Mesenchymal stem cell (in vitro differentiated cells and primary cell): ENCODE measurements around the gene ZNF296.

Source experiments
- DNase-seq: peaks from one replicate; pipeline ENCODE4 v3.0.0-alpha.2; 2013
- H2AFZ ChIP-seq: one replicate; pipeline ENCODE4 v1.6.1; 2013; ENCODE audit warnings: low read depth, mild to moderate bottlenecking, control low read depth, inconsistent platforms, low read length, moderate library complexity
- H2AK5ac ChIP-seq: 2 replicates; pipeline ENCODE4 v1.6.1; 2013; ENCODE audit warnings: low read length, moderate library complexity, mild to moderate bottlenecking, inconsistent platforms; ENCODE audit not compliant: severe bottlenecking
- H2BK120ac ChIP-seq: one replicate; pipeline ENCODE4 v1.6.1; 2013; ENCODE audit warnings: low read depth, mild to moderate bottlenecking, inconsistent platforms, low read length, moderate library complexity
- H2BK12ac ChIP-seq, 2 experiments: one replicate each; pipeline ENCODE4 v1.6.1; 2013; ENCODE audit warnings: inconsistent platforms in 2 of 2, low read length in 2 of 2, mild to moderate bottlenecking in 2 of 2, moderate library complexity in 2 of 2, control low read depth in 1 of 2
- H2BK15ac ChIP-seq: one replicate; pipeline ENCODE4 v1.6.1; 2013; ENCODE audit warnings: mild to moderate bottlenecking, low read depth, inconsistent platforms; ENCODE audit not compliant: poor library complexity, severe bottlenecking
- H2BK5ac ChIP-seq: 2 replicates; pipeline ENCODE4 v1.6.1; 2013; ENCODE audit warnings: low read depth, mild to moderate bottlenecking, low read length, control low read depth, inconsistent platforms; ENCODE audit not compliant: poor library complexity, severe bottlenecking
- H3K14ac ChIP-seq, 2 experiments: one replicate each; pipeline ENCODE4 v1.6.1; 2013; ENCODE audit warnings: inconsistent platforms in 2 of 2, low read length in 2 of 2, control low read depth in 1 of 2, mild to moderate bottlenecking in 1 of 2, moderate library complexity in 1 of 2
- H3K18ac ChIP-seq, 2 experiments: one replicate each; pipeline ENCODE4 v1.6.1; 2013; ENCODE audit warnings: inconsistent platforms in 2 of 2, low read length in 2 of 2, control low read depth in 1 of 2, low read depth in 1 of 2, mild to moderate bottlenecking in 1 of 2
- H3K23ac ChIP-seq, 2 experiments: one replicate each; pipeline ENCODE4 v1.6.1; 2013; ENCODE audit warnings: inconsistent platforms in 2 of 2, low read length in 2 of 2, mild to moderate bottlenecking in 2 of 2, moderate library complexity in 2 of 2, control low read depth in 1 of 2
- H3K27ac ChIP-seq: 2 replicates; pipeline ENCODE4 v1.5.1; 2013; ENCODE audit warnings: mild to moderate bottlenecking, moderate library complexity, low read length, control low read depth, inconsistent platforms; ENCODE audit not compliant: poor library complexity, severe bottlenecking
- H3K27me3 ChIP-seq, 2 experiments: 2 replicates each; pipeline versions ENCODE4 v1.6.1 to v1.7.0; 2013; ENCODE audit warnings: low read length in 2 of 2, mild to moderate bottlenecking in 2 of 2, moderate library complexity in 2 of 2, control low read depth in 1 of 2, inconsistent platforms in 1 of 2; ENCODE audit not compliant: control insufficient read depth in 1 of 2, insufficient read depth in 1 of 2
- H3K36me3 ChIP-seq, 2 experiments: 2 replicates each; pipeline versions ENCODE4 v1.6.1 to v1.7.0; 2013; ENCODE audit warnings: low read length in 2 of 2, control low read depth in 1 of 2, inconsistent platforms in 1 of 2, low read depth in 1 of 2, mild to moderate bottlenecking in 1 of 2; ENCODE audit not compliant: insufficient read depth in 2 of 2, control insufficient read depth in 1 of 2
- H3K4ac ChIP-seq, 2 experiments: one replicate each; pipeline ENCODE4 v1.6.1; 2013; ENCODE audit warnings: inconsistent platforms in 2 of 2, low read length in 2 of 2, mild to moderate bottlenecking in 2 of 2, moderate library complexity in 2 of 2, control low read depth in 1 of 2, low read depth in 1 of 2
- H3K4me1 ChIP-seq: 2 replicates; pipeline ENCODE4 v1.6.1; 2013; ENCODE audit warnings: low read depth, low read length, control low read depth; ENCODE audit not compliant: control insufficient read depth, insufficient read depth
- H3K4me2 ChIP-seq: 2 replicates; pipeline ENCODE4 v1.6.1; 2013; ENCODE audit warnings: low read length, mild to moderate bottlenecking, inconsistent platforms; ENCODE audit not compliant: poor library complexity, severe bottlenecking
- H3K4me3 ChIP-seq, 2 experiments: 2 replicates each; pipeline versions ENCODE4 v1.5.1 to v1.7.0; 2013; ENCODE audit warnings: low read length in 2 of 2, mild to moderate bottlenecking in 2 of 2, control low read depth in 1 of 2, low read depth in 1 of 2; ENCODE audit not compliant: insufficient read depth in 1 of 2
- H3K79me1 ChIP-seq: replicated peaks from 2 replicates; pipeline ENCODE4 v1.6.1; 2013; ENCODE audit warnings: mild to moderate bottlenecking, control low read depth, low read length, inconsistent platforms; ENCODE audit not compliant: poor library complexity, severe bottlenecking
- H3K9ac ChIP-seq: 2 replicates; pipeline ENCODE4 v1.7.0; 2013; ENCODE audit warnings: mild to moderate bottlenecking, low read length, moderate library complexity
- H3K9me3 ChIP-seq: 2 replicates; pipeline ENCODE4 v1.7.0; 2013; ENCODE audit warnings: mild to moderate bottlenecking, low read length; ENCODE audit not compliant: control insufficient read depth
- H4K8ac ChIP-seq: one replicate; pipeline ENCODE4 v1.6.1; 2013; ENCODE audit warnings: inconsistent platforms, mild to moderate bottlenecking, low read length, moderate library complexity
- H4K91ac ChIP-seq: one replicate; pipeline ENCODE4 v1.6.1; 2013; ENCODE audit warnings: mild to moderate bottlenecking, low read length, inconsistent platforms
- WGBS: methylation state at CpG from one replicate; pipeline ENCODE4 v1.1.7; 2013; ENCODE audit warnings: mixed read lengths; 5-methylcytosine and 5-hydroxymethylcytosine counted together

Gene ZNF296

GRCh38 chr19:45076851-45077730 lies 813 bp upstream of the ZNF296 start:
- H2BK12ac ChIP-seq, result no peak overlapping the region
- no peak overlapping the region for H3K18ac ChIP-seq
- peak overlapping the region; percentile 42 for H4K8ac ChIP-seq
- peak overlapping the region; percentile 22 to 43 for H3K4ac ChIP-seq
- WGBS, result 75% methylated on average over 15 of the region's 15 CpGs
- H2BK5ac ChIP-seq, result no peak overlapping the region
- H3K9me3 ChIP-seq, result no peaks in the 10 kb centered on the region
- H3K14ac ChIP-seq, result no peak overlapping the region
- H2BK120ac ChIP-seq, result no peak overlapping the region
- no peak for DNase-seq
- no peak overlapping the region for H2BK15ac ChIP-seq
- peak overlapping the region in 1 of 2 experiments; percentile 31 for H3K23ac ChIP-seq
- H2AK5ac ChIP-seq, result peak overlapping the region; percentile 22
- H3K4me1 ChIP-seq, result peaks cover 29% of the 10 kb centered on the region
- H3K4me2 ChIP-seq, result peak overlapping the region; percentile 74
- no peak overlapping the region for H2AFZ ChIP-seq
- peaks cover 9% of the 10 kb centered on the region for H3K79me1 ChIP-seq
- peak overlapping the region; percentile 74 for H3K9ac ChIP-seq
- no peak overlapping the region for H3K27ac ChIP-seq
- peaks cover 12 to 15% of the 10 kb centered on the region in 2 experiments for H3K36me3 ChIP-seq
- H4K91ac ChIP-seq, result no peak overlapping the region
- H3K4me3 ChIP-seq, result peak overlapping the region in 1 of 2 experiments; percentile 78
- H3K27me3 ChIP-seq, result no peaks in the 10 kb centered on the region

GRCh38 chr19:45075301-45076028 lies 813 bp downstream of the ZNF296 start:
- Histone ChIP-seq H3K9me3 (no peaks in the 10 kb centered on the region), H2BK120ac (no peak overlapping the region), H2BK12ac (peak overlapping the region in 1 of 2 experiments; percentile 16), H3K4me3 (peak overlapping the region; percentile 61 to 78), H2AK5ac (no peak overlapping the region), H3K14ac (no peak overlapping the region), H2BK15ac (no peak overlapping the region), H4K91ac (peak overlapping the region; percentile 78), H3K79me1 (peaks cover 12% of the 10 kb centered on the region), H3K4ac (no peak overlapping the region), H3K27ac (no peak overlapping the region), H3K4me1 (peaks cover 25% of the 10 kb centered on the region), H3K9ac (peak overlapping the region; percentile 74), H3K23ac (peak overlapping the region in 1 of 2 experiments; percentile 16), H3K18ac (peak overlapping the region; percentile 28 to 50), H4K8ac (peak overlapping the region; percentile 69), H3K27me3 (no peaks in the 10 kb centered on the region), H3K36me3 (peaks cover 18 to 25% of the 10 kb centered on the region in 2 experiments), H2BK5ac (no peak overlapping the region), H3K4me2 (peak overlapping the region; percentile 74), H2AFZ (peak overlapping the region; percentile 88)
- WGBS, result 6% methylated on average over 20 of the region's 26 CpGs
- DNase-seq, result no peak

- H3K4me2 ChIP-seq, result no peak overlapping the region
- peaks cover 24 to 31% of the 10 kb centered on the region in 2 experiments for H3K36me3 ChIP-seq
- H2AK5ac ChIP-seq, result no peak overlapping the region
- 67% methylated on average over 11 of the region's 11 CpGs for WGBS
- H2BK12ac ChIP-seq, result peak overlapping the region in 1 of 2 experiments; percentile 16
- DNase-seq, result no peak
- no peak overlapping the region for H3K4me3 ChIP-seq
- H3K4ac ChIP-seq, result no peak overlapping the region
- H3K27me3 ChIP-seq, result no peaks in the 10 kb centered on the region
- H4K91ac ChIP-seq, result no peak overlapping the region
- peaks cover 10% of the 10 kb centered on the region for H3K79me1 ChIP-seq
- H3K9me3 ChIP-seq, result no peaks in the 10 kb centered on the region
- no peak overlapping the region for H2AFZ ChIP-seq
- no peak overlapping the region for H3K14ac ChIP-seq
- H4K8ac ChIP-seq, result peak overlapping the region; percentile 69
- H3K27ac ChIP-seq, result no peak overlapping the region
- H2BK5ac ChIP-seq, result no peak overlapping the region
- no peak overlapping the region for H2BK120ac ChIP-seq
- peaks cover 21% of the 10 kb centered on the region for H3K4me1 ChIP-seq
- H3K18ac ChIP-seq, result no peak overlapping the region
- no peak overlapping the region for H3K9ac ChIP-seq
- peak overlapping the region; percentile 41 for H2BK15ac ChIP-seq
- no peak overlapping the region for H3K23ac ChIP-seq
Observed at GRCh38 chr19:45074744-45075300, 1.5 kb downstream of the ZNF296 start.
